Psoas muscle (tissue), 8 donors: ENCODE results near the gene WDR88. TPM values are rescaled to one million over a fixed set of nuclear protein-coding genes. Genes with fewer than 3 reads are reported as not detected.
A peak's percentile ranks its signal among the peaks of the same experiment; 100 is the strongest.

Experiments
- ATAC-seq, 4 donors: fragments of 200-7000 bp; cut with Tn5 transposase; one replicate each; pipeline ENCODE4 v1.9.1; 2020; ENCODE audit warnings: moderate library complexity in 3 of 4, mild to moderate bottlenecking in 2 of 4
- DNase-seq, 2 donors: peaks; one replicate each; pipeline ENCODE4 v3.0.0-alpha.2; 2020
- H3K27ac ChIP-seq: fragments of 200-600 bp; one replicate; pipeline ENCODE4 v1.8.0; 2022
- H3K27me3 ChIP-seq, 3 donors: fragments of 200-600 bp in 1 of 3; one replicate each; pipeline versions ENCODE4 v1.6.1 to v1.8.0; 2013 to 2022; ENCODE audit warnings: low read length in 2 of 3, mild to moderate bottlenecking in 2 of 3, moderate library complexity in 1 of 3; ENCODE audit not compliant: insufficient read depth in 3 of 3
- H3K36me3 ChIP-seq, 2 donors: fragments of 200-600 bp in 1 of 2; one replicate each; pipeline versions ENCODE4 v1.6.1 to v1.8.0; 2013 to 2022; ENCODE audit warnings: low read depth in 1 of 2, mild to moderate bottlenecking in 1 of 2, moderate library complexity in 1 of 2; ENCODE audit not compliant: insufficient read depth in 1 of 2
- H3K4me1 ChIP-seq: fragments of 200-600 bp; one replicate; pipeline ENCODE4 v1.8.0; 2022
- H3K4me3 ChIP-seq: fragments of 200-600 bp; one replicate; pipeline ENCODE4 v1.8.0; 2022; ENCODE audit warnings: mild to moderate bottlenecking
- H3K9me3 ChIP-seq: fragments of 200-600 bp; one replicate; pipeline ENCODE4 v1.8.0; 2022
- CTCF ChIP-seq: fragments of 200-600 bp; IDR thresholded peaks from one replicate; pipeline ENCODE4 v1.8.0; 2022; ENCODE audit warnings: antibody characterized with exemption
- WGBS, 3 donors: extraction: QIAGEN DNeasy Blood & Tissue Kit; methylation state at CpG; one replicate each; pipeline versions ENCODE4 v1.1.6 to v1.1.7; 2013; 5-methylcytosine and 5-hydroxymethylcytosine counted together
- intact Hi-C, 2 donors: fragments of 100-400 bp; cut with DNase I; formaldehyde crosslinking; loops; one replicate each; pipeline versions ENCODE4 v1.11.0 to v1.14.2; 2022
- polyA plus RNA-seq, 3 donors: library from polyadenylated mRNA; stranded (reverse); fragments of 200-250 nt; gene quantifications; one replicate each; pipeline ENCODE4 v1.2.3, GENCODE V29; 2013
- total RNA-seq, 4 donors: library from RNA; stranded (reverse); fragmentation: NEBNext Ultra II Directional in 2 of 4; extraction: Animal tissue kit (Norgen Biotek cat#: 25700) in 2 of 4; gene quantifications; one replicate each; pipeline versions ENCODE4 v1.2.1 to v1.2.4, GENCODE V29; 2021 to 2023
- donor health status: healthy with polysubstance abuse.
- donor health status: DM: no; HTN: no; CAD: no; lungs with moderate emphysema.
- donor health status: Bipolar disorder and iron deficiency.
- donor health status: healthy.
- donor health status: DM: yes; HTN: yes; CAD: no.
- donor health status: DM: no; HTN: no; CAD: no.
- donor health status: DM: no; HTN: no; CAD: no.
- donor health status: DM: yes; HTN: yes; CAD: no.

Gene WDR88
- total and polyA plus RNA-seq, 7 donors, result 0.06 TPM; not detected in 6

- ATAC-seq (peak; percentile 94 to 99 (median 96)), DNase-seq (peak; percentile 64 to 80)
- intact Hi-C loops, result loop anchor here (1.0 to 2.0 kb wide), 2 partner anchors 40 to 41 kb away; no protein-coding TSS in a partner anchor
Measured at GRCh38 chr19:33143897-33144405, 12.0 kb downstream of the WDR88 start.

GRCh38 chr19:33146209-33146608 lies 14.3 kb downstream of the WDR88 start:
- no peak for DNase-seq
- Histone ChIP-seq H3K27ac (no peak overlapping the region), H3K4me1 (no peaks in the 10 kb centered on the region), H3K9me3 (no peaks in the 10 kb centered on the region), H3K27me3 (no peaks in the 10 kb centered on the region), H3K4me3 (no peak overlapping the region), H3K36me3 (no peaks in the 10 kb centered on the region)
- intact Hi-C loops, result loop anchor here in 1 of 2 donors (5.0 kb wide), 1 partner anchor 261 kb away; no protein-coding TSS in a partner anchor
- WGBS, 3 donors, result 89 to 93% (median 92%) methylated on average over 9 of the region's 9 CpGs
- ATAC-seq, result no peak
- no peak for TF ChIP-seq CTCF

More at GRCh38 chr19:33143897-33144405, 12.0 kb downstream of the WDR88 start:
- no peaks in the 10 kb centered on the region for H3K27me3 ChIP-seq
- no peaks in the 10 kb centered on the region for H3K9me3 ChIP-seq
- no peak overlapping the region for H3K27ac ChIP-seq
- 27 to 29% (median 28%) methylated on average over 23 of the region's 23 CpGs for WGBS, 3 donors
- no peaks in the 10 kb centered on the region for H3K4me1 ChIP-seq
- TF ChIP-seq CTCF, result peak; percentile 90
- H3K4me3 ChIP-seq, result no peak overlapping the region
- no peaks in the 10 kb centered on the region for H3K36me3 ChIP-seq

GRCh38 chr19:33147538-33147937 lies 15.6 kb downstream of the WDR88 start:
- ATAC-seq, result no peak

GRCh38 chr19:33150852-33151518 lies 19.1 kb downstream of the WDR88 start:
- TF ChIP-seq CTCF, result no peak
- Histone ChIP-seq H3K27me3 (no peaks in the 10 kb centered on the region), H3K9me3 (no peaks in the 10 kb centered on the region), H3K36me3 (no peaks in the 10 kb centered on the region), H3K4me3 (no peak overlapping the region), H3K27ac (no peak overlapping the region), H3K4me1 (no peaks in the 10 kb centered on the region)
- WGBS, 3 donors, result 67 to 70% (median 70%) methylated on average over 14 of the region's 14 CpGs
- no peak for ATAC-seq
- DNase-seq, result peak in 1 of 2 donors; percentile 44
- intact Hi-C loops, result no loop called here

More at GRCh38 chr19:33147538-33147937, 15.6 kb downstream of the WDR88 start:
- no peak overlapping the region for H3K27ac ChIP-seq
- no peaks in the 10 kb centered on the region for H3K27me3 ChIP-seq
- H3K4me1 ChIP-seq, result no peaks in the 10 kb centered on the region
- intact Hi-C loops, result loop anchor here in 1 of 2 donors (5.0 kb wide), 1 partner anchor 260 kb away; no protein-coding TSS in a partner anchor
- H3K9me3 ChIP-seq, result no peaks in the 10 kb centered on the region
- TF ChIP-seq CTCF, result no peak
- H3K4me3 ChIP-seq, result no peak overlapping the region
- WGBS, 3 donors, result 83 to 87% (median 86%) methylated on average over 6 of the region's 6 CpGs
- H3K36me3 ChIP-seq, result no peaks in the 10 kb centered on the region
- no peak for DNase-seq
